Epithelial cell of proximal tubule (primary cell): ENCODE results near the gene RNF208. TPM values are rescaled to one million over a fixed set of nuclear protein-coding genes. Genes with fewer than 3 reads are reported as not detected.

Experiments
- DNase-seq: peaks from one replicate; pipeline ENCODE4 v3.0.0-alpha.2; 2011; ENCODE audit warnings: low read depth
- H3K4me3 ChIP-seq: 2 replicates; pipeline ENCODE4 v1.5.1; 2011; ENCODE audit warnings: low read depth, mild to moderate bottlenecking, low read length
- CTCF ChIP-seq: conservative IDR thresholded peaks from 2 replicates; pipeline ENCODE4 v1.5.1; 2012; ENCODE audit warnings: low read depth, mild to moderate bottlenecking, low read length
- total RNA-seq: library from RNA; depleted of rRNA; stranded (reverse); fragments of >200 nt; gene quantifications from 2 replicates; pipeline ENCODE4 v1.2.3, GENCODE V29; 2015

The RNF208 gene
- total RNA-seq, 1 donor from 2014 or later: 1.5 TPM

- DNase-seq: peak; percentile 74
- peak within 1 kb of the TSS; percentile 65 for H3K4me3 ChIP-seq
- TF ChIP-seq CTCF: no peak
Observed at GRCh38 chr9:137200311-137201204, 21.5 kb downstream of the RNF208 start, which contains the start of gene TPRN. TSS of gene TPRN (minus strand) at chr9:137200741. CDS start at chr9:137200711, 30 bp downstream.

- DNase-seq: no peak
- peak overlapping the region; percentile 54 for H3K4me3 ChIP-seq
- no peak for TF ChIP-seq CTCF
Observed at GRCh38 chr9:137199411-137200121, 22.5 kb downstream of the RNF208 start.

GRCh38 chr9:137198902-137199283, 23.1 kb downstream of the RNF208 start:
- no peak for TF ChIP-seq CTCF
- H3K4me3 ChIP-seq: peak overlapping the region; percentile 54
- no peak for DNase-seq

- DNase-seq: no peak
- peak overlapping the region; percentile 54 for H3K4me3 ChIP-seq
Observed at GRCh38 chr9:137198051-137198901, 23.8 kb downstream of the RNF208 start.

GRCh38 chr9:137195525-137196220, 26.4 kb downstream of the RNF208 start:
- no peak for DNase-seq
- H3K4me3 ChIP-seq: no peak overlapping the region
- no peak for TF ChIP-seq CTCF

More at GRCh38 chr9:137198051-137198901, 23.8 kb downstream of the RNF208 start:
- TF ChIP-seq CTCF: no peak

- no peak for DNase-seq
- H3K4me3 ChIP-seq: no peak overlapping the region
- TF ChIP-seq CTCF: no peak
Observed at GRCh38 chr9:137194909-137195308, 27.1 kb downstream of the RNF208 start.
